ELR (cell line): Measurements from ENCODE around the gene COPS7B.

ENCODE experiments used
- DNase-seq: peaks from one replicate; pipeline ENCODE4 v3.0.0-alpha.2; 2015; ENCODE audit warnings: low read depth

Gene COPS7B

DNA sequence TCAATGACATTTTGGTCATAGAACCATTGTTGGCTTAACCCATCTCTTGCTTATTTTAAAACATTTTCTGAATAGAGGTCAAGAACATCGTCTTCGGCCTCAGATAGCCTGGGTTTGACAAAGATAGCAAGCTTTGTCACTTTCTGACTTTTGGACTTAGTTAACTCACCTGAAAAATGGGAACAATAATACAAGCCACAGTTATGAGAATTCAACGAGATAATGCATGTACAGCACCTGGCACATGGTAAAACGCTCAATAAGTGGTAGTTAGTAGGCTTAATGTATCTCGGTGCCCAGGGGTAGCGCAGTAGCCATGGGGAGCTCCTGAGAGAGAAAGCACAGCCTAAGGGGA is 446 bp upstream of the COPS7B start:
- no peak for DNase-seq

- no peak for DNase-seq
Observed at GRCh38 chr2:231786917-231787292, 660 bp downstream of the COPS7B start.

GRCh38 chr2:231791107-231791506 is 4.9 kb downstream of the COPS7B start:
- no peak for DNase-seq

DNA sequence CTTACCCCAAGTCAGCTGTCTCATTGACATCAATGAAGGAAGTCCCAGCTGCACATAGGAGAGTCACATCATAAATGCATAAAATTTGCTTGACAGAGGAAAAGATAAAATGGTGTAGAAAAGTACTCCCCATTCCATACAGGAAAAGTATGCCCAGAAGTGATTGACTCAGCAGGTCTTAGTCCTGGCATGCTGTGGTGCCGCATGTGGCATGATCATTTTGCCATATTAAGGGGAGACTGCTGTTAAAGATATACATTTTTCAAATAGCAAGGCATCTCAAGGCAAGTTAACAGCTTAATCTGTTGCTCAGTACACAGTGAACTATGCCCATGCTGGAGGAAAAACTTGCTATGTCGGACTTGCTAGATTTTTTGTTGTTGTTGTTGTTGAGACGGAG is 8.1 kb downstream of the COPS7B start:
- DNase-seq: no peak

DNA sequence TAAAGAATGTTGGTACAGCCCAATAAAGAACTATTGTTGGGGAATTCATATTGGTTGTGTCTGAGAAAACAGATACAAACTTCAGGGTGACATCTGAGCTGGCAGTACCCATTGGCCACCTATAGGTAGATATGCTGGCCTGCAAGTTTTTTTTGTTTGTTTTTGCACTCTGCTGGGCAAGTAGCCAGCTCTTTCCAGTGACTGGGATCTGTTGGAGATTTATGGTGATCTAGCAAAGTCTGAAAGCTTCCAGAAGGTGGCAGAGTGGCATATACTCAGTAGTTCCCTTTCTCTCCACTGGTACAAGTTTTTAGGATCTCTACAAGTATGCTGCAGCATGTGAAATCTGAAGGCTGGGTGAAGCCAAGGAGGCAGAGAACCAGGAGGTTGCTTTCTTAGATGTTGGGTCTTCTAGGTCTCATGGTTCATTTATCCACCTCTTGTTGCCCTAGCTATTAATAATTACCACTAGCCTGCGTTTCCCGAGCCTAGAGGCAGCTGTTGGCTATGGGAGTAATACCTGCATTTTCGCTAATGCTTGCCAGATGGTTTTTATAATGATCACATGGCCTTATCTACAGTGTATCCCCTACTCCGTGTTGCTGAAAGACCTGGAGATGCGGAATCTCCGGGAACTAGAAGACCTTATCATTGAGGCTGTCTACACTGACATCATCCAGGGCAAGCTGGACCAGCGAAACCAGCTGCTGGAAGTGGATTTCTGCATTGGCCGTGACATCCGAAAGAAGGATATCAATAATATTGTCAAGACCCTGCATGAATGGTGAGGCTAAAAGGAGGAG is 9.5 kb downstream of the COPS7B start:
- DNase-seq: peak; percentile 83

DNA sequence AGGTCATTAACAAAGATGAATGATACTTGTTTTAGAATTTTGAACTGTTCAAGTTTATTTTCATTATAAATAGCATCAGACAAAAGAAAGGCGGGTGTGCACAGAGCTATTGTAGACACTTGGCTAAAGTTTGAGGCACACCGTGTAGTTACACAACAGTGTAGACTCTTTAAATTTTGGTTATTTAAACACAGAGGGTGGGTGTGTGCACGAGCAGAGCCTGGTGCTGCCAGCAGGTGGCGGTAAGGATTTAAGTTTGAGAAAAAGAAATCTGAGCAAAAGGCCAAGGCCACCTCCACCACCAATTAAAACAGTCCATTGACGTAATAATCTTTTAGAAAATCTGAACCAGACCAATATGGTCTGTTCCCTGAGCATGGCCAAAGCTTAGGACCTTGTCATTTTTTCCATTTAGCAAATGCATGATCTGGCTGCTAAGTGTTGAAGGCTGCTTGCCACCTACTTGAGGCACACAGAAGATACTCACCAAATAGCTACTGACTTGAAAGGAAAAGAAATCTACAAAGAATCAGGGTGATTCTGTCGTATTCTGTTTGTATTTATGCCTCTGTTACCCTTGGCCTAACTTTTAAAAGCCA is 14.3 kb downstream of the COPS7B start:
- peak; percentile 64 for DNase-seq

DNA sequence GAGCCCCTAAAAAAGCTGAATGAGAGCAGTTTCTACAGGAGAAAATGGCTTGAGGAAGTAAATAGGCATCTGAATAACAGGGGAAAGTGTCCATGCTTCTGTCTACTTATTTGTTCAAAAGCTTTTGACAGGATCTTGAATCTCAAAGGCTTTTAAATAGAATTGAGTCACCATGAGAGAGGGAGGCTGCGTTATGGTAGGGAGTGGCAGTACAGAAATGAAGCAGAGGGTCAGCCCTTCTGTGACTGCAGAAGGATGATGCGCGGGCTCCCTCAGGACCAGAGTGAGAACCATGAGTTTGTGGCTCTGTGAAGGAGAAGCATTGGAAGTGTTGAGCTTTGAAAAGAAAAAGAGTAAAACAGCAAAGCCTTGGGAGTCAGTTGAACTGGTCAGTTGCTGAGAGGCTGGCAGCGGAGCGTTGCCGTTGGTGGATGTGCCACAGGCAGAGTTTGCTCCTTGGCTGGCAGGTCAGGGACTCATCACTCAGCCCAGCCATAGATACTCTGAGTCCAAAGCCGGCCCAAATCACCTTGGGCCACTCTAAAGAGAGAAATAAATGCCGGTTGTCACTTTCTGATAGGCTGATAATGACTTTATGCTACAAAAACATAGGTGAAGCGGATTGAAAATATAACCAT is 17.4 kb downstream of the COPS7B start:
- DNase-seq: no peak

DNA sequence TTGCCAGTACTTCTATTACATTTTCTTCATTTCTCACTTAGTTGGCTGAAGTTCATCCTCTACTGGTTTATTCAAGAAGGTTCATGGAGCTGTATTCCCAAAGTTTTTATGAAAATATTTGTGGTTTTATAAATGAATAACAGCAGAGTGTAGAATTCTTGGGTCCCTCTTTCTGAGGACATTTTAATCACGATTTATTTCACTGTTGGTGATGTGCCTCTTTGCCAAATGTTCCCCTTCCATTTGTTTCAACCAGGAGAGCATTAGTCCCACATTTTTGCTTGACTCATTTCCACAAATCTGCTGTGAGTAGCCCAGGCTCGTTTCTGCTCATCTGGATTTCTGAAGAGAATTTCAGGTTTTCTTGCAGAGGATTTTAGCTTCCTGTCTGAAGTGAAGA is 20.8 kb downstream of the COPS7B start:
- DNase-seq: no peak

- peak; percentile 85 for DNase-seq
Observed at GRCh38 chr2:231810905-231811304, 24.7 kb downstream of the COPS7B start.

DNA sequence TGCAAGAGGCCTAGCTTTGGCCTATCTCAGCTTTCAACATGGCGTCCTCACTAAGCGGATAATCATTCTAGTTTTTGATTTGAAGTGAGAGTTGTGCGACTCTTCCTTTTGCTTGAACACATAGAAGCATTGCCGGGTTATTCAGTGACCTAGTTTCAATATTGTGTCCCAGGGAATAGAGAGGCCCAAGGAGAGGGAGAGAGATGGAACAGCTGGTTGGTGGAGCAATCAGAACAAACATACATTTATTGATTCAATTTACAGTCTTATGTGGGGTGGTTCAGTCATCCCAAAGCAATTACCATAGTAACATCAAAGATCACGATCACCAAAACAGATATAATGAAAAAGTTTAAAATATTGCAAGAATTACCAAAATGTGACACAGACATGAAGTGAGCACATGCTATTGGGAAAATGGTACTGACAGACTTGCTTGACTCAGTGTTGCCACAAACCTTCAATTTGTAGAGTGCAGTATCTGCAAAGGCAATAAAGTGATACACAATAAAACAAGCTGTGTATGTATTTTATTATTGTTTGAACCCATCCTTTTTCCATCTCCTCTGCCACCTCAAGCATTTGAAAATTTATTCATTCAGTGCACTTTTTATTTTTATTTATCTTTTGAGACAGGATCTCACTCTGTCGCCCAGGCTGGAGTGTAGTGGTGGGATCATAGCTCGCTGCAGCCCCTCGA is 30.2 kb downstream of the COPS7B start:
- no peak for DNase-seq

- no peak for DNase-seq
Observed at GRCh38 chr2:231819447-231820042, 33.3 kb downstream of the COPS7B start.

DNA sequence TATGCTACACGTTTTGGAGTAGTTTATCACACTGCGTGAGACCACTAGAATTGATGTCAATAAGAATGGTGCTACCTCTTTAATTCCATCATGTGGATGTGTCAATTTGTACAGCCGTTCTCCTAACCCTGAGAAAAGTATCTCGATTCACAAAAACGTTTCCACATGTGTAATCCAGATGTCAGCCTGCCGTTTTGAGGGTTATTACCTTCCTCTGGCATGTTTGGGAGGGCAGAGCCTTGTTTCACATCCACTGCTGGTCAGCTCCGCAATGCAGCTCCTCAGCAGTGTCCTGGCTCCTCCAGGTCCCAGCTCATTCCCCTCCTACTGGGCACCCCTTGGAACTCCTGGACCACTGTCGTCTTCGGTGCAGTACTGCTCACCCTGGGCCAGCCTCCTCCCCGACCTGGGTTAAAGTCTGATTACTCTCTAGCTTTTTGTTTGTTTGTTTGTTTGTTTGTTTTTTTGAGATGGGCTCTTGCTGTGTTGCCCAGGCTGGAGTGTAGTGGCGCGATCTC is 34.6 kb downstream of the COPS7B start:
- DNase-seq: no peak

DNA sequence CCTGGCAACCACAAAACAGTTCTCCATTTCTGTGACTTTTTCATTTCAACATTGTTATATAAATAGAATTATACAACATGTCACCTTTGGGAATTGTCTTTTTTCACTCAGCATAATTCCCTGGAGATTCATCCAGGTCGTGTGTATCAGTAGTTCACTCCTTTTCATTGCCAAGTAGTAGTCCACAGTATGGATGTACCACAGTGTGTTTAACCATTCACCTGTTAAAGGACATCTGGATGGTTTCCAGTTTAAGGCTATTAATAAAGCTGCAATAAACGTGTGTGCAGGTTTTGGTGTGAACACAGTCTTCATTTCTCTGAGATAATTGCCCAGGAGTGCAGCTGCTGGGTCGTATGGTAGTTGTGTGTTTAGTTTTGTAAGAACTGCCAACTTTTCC is 35.7 kb downstream of the COPS7B start:
- DNase-seq: no peak

GRCh38 chr2:231853105-231853504 is 66.9 kb downstream of the COPS7B start:
- no peak for DNase-seq

DNA sequence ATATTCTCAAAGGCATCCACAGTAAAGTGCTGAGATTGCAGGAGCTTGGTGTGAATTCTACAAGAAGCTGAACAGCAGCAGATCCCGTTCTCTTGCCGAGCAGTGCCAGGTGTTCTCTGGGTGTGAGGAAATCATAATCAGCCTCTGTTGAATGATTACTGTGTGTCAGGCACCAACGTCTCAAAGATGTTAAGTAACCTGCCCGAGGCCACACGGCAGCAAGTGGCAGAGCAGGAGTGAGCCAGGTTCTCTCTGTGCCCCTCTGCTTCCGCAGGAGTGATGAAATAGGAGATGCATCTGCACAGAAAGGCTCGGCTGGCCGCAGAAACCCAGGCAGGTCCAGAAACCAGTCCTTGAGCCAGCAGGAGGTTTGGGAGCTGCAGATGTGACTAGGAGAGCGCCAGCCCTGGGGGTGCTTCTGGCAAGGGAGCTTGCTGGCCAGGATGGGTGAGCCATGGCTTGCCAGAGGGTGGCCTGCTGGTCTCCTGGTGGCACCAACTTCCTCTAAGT is 68.4 kb downstream of the COPS7B start:
- DNase-seq: no peak

DNA sequence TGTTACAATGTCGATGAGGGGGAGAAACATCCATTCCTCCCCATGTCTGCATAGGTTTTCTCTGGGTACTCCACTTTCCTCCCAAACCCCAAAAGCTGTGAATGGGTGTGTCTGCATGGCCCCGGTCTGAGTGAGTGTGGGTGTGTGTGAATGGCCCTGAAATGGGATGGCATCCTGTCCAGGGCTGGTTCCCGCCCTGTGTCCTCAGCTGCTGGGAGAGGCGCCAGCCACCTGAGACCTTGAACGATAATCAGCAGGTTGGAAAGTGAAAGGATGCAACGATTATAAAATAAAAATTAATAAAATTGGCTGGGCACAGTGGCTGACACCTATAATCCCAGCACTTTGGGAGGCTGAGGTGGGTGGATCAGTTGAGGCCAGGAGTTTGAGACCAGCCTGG is 70.7 kb downstream of the COPS7B start:
- no peak for DNase-seq
